Measurements from ENCODE around the gene MGST1. TPM values are rescaled to one million over a fixed set of nuclear protein-coding genes. Genes with fewer than 3 reads are reported as not detected.

MGST1 gene
- total RNA-seq, 4 donors from 2014 or later: 72.8 to 107 (median 84.7) TPM

DNA sequence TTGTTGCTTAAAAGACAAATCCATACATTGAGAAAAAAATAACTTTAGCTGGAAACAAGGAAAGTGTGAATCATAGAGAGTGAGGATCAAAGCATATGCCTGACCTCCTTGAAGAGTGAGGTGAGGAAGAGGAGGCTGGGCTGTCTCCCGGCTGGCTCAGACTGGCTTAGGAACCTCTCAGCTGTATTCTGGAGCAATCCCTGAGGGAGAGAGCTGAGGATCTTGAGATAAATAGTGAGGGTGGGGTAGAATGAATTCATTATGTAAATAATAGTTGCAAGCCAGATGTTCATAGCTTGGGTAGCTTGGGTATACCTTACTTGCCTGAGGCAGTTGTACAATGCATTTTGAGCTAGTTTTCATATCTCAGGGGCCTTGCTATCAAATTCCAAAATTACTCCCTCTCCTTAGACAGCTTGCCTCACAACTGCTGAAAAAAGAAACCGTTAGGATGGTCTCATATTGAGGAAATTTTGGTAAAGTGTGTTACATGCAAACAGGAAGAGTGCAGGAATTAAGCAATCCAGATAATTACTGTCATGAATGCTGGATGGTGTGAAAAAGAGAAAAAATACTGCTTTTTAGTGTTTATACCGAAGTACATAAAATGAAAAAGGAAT is 39.5 kb upstream of the MGST1 start:
- no peaks in the 10 kb centered on the region for H3K27me3 ChIP-seq
- 42% methylated on average over 3 of the region's 3 CpGs for WGBS

DNA sequence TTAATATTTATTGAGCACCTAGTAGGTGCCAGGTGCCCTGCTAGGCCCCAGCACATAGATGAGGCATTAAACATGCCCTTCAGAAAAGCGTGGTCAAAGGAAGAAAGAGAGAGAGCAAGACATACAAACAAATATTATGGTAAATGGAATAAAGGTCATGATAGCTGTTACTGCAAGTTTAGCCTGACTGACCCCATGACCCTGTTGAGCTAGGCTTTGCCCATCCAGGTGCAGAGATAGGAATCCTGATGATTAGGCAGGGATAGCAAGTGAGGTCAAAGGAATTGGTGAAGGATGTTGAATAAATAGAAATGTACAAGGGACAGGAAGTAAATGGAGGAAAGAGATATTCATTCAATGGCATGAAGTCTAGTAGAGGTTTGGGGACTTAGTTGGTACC is 36.5 kb upstream of the MGST1 start:
- no peak overlapping the region for H3K27ac ChIP-seq
- DNase-seq (ENCODE audit: low spot score in 2 of 2): no peak
- H3K36me3 ChIP-seq: no peaks in the 10 kb centered on the region
- WGBS: 76% methylated on average over 1 of the region's 1 CpG
- H3K27me3 ChIP-seq: no peaks in the 10 kb centered on the region
- H3K9me3 ChIP-seq: peaks cover 13% of the 10 kb centered on the region
- TF ChIP-seq, protein P1, sequence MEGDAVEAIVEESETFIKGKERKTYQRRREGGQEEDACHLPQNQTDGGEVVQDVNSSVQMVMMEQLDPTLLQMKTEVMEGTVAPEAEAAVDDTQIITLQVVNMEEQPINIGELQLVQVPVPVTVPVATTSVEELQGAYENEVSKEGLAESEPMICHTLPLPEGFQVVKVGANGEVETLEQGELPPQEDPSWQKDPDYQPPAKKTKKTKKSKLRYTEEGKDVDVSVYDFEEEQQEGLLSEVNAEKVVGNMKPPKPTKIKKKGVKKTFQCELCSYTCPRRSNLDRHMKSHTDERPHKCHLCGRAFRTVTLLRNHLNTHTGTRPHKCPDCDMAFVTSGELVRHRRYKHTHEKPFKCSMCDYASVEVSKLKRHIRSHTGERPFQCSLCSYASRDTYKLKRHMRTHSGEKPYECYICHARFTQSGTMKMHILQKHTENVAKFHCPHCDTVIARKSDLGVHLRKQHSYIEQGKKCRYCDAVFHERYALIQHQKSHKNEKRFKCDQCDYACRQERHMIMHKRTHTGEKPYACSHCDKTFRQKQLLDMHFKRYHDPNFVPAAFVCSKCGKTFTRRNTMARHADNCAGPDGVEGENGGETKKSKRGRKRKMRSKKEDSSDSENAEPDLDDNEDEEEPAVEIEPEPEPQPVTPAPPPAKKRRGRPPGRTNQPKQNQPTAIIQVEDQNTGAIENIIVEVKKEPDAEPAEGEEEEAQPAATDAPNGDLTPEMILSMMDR (IDR thresholded peaks at IDR 0.05): no peak
- TF ChIP-seq POLR2A (IDR thresholded peaks at IDR 0.05) (no peak), EP300 (IDR thresholded peaks at IDR 0.05) (no peak), POLR2AphosphoS5 (IDR thresholded peaks at IDR 0.05) (no peak)
- no peak overlapping the region for H3K4me3 ChIP-seq
- no peaks in the 10 kb centered on the region for H3K4me1 ChIP-seq

More for the DNA sequence above, 39.5 kb upstream of the MGST1 start:
- Histone ChIP-seq H3K4me1 (no peaks in the 10 kb centered on the region), H3K9me3 (peaks cover 13% of the 10 kb centered on the region), H3K36me3 (no peaks in the 10 kb centered on the region), H3K27ac (no peak overlapping the region), H3K4me3 (no peak overlapping the region)
- DNase-seq (ENCODE audit: low spot score in 2 of 2): no peak
- TF ChIP-seq POLR2A (IDR thresholded peaks at IDR 0.05) (no peak), EP300 (IDR thresholded peaks at IDR 0.05) (no peak), POLR2AphosphoS5 (IDR thresholded peaks at IDR 0.05) (no peak)
- TF ChIP-seq, protein P1 (IDR thresholded peaks at IDR 0.05): no peak

DNA sequence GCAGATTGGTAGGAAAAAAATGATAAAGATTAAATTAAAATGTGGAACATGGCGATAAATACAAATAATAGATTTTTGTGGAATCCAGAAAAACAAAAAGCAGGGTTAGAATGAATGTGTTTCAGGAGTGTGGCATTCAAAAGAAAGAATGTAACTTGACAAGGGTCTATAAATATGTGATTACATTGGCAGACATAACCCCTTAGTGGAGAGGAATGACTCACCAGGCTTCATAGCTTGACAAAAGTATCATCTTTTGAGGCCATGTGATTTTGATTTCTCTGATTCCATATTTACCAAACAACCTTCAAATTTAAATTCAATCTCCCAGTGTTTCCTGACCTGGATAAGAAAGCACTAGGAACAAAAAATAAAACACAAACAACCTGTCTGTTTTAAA is 24.4 kb upstream of the MGST1 start:
- TF ChIP-seq POLR2AphosphoS5 (IDR thresholded peaks at IDR 0.05) (no peak), EP300 (IDR thresholded peaks at IDR 0.05) (no peak), POLR2A (IDR thresholded peaks at IDR 0.05) (no peak)
- TF ChIP-seq, protein P1 (IDR thresholded peaks at IDR 0.05): no peak
- WGBS: 94% methylated on average over 1 of the region's 1 CpG

DNA sequence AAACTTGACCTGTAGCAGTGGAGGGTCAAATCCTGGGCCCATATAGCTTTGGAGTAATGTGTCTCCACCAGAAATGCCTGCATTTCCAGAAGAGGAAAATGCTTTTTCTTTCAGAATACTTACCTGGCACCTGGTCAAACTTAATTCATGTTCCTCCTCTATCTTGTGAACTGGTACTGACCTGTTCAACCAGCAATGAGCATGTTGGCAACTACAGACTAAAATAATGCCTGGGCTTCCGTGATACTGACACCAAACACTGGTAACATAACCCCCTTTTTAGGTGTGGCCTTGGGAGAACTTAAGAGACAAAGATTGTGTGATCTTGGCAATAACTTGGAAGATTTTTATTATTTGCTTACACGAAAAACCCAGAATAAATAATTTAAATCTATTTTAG is 23.8 kb upstream of the MGST1 start:
- Histone ChIP-seq H3K36me3 (no peaks in the 10 kb centered on the region), H3K9me3 (no peaks in the 10 kb centered on the region), H3K27ac (no peak overlapping the region), H3K27me3 (no peaks in the 10 kb centered on the region), H3K4me1 (no peaks in the 10 kb centered on the region), H3K4me3 (no peak overlapping the region)
- DNase-seq (ENCODE audit: low spot score in 2 of 2): no peak
- no peak for TF ChIP-seq POLR2A (IDR thresholded peaks at IDR 0.05)
- TF ChIP-seq POLR2AphosphoS5 (IDR thresholded peaks at IDR 0.05): no peak
- no peak for TF ChIP-seq EP300 (IDR thresholded peaks at IDR 0.05)
- TF ChIP-seq, protein P1 (IDR thresholded peaks at IDR 0.05): no peak
- 58% methylated on average over 2 of the region's 2 CpGs for WGBS

More for the DNA sequence above, 24.4 kb upstream of the MGST1 start:
- DNase-seq (ENCODE audit: low spot score in 2 of 2): no peak
- no peak overlapping the region for H3K4me3 ChIP-seq
- no peaks in the 10 kb centered on the region for H3K4me1 ChIP-seq
- H3K36me3 ChIP-seq: no peaks in the 10 kb centered on the region
- no peaks in the 10 kb centered on the region for H3K27me3 ChIP-seq
- H3K9me3 ChIP-seq: no peaks in the 10 kb centered on the region
- H3K27ac ChIP-seq: no peak overlapping the region

DNA sequence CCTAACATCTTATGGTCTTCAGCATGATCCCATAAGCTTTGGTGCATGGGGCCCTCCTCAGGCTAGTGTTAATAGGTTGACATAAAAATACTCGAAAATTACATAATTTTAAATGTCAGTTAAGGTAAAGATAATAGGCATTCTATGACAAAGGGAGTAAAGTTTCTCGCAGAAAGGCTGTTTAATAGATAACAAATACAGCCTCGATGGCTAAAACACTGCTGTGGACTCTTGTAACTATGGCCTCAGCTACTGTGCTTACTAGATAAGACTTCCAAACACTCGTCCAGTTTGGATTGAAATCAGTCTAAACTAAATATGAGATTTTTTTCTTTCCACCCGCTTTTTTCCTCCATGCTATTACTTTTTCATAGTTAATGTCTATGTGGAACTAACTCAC is 23.2 kb upstream of the MGST1 start:
- Histone ChIP-seq H3K4me3 (no peak overlapping the region), H3K9me3 (no peaks in the 10 kb centered on the region), H3K27me3 (no peaks in the 10 kb centered on the region), H3K27ac (no peak overlapping the region), H3K4me1 (no peaks in the 10 kb centered on the region), H3K36me3 (no peaks in the 10 kb centered on the region)
- TF ChIP-seq POLR2A (IDR thresholded peaks at IDR 0.05) (no peak), POLR2AphosphoS5 (IDR thresholded peaks at IDR 0.05) (no peak), EP300 (IDR thresholded peaks at IDR 0.05) (no peak)
- TF ChIP-seq, protein P1 (IDR thresholded peaks at IDR 0.05): no peak
- no peak for DNase-seq (ENCODE audit: low spot score in 2 of 2)
- WGBS: 72% methylated on average over 5 of the region's 5 CpGs

Measured in suprapubic skin (tissue), 4 donors.